Ascending aorta (tissue), 2 donors: ENCODE data around the gene SLC1A2. TPM values are rescaled to one million over a fixed set of nuclear protein-coding genes. Genes with fewer than 3 reads are reported as not detected.

Source experiments
- DNase-seq, 2 donors: peaks; one replicate each; pipeline ENCODE4 v3.0.0-alpha.2; 2019; ENCODE audit warnings: low spot score in 2 of 2
- H3K27ac ChIP-seq, 2 donors: fragments of 200-600 bp; sonication (generic); one replicate each; pipeline ENCODE4 v1.5.1; 2016 to 2017; ENCODE audit warnings: mild to moderate bottlenecking in 1 of 2
- H3K27me3 ChIP-seq: fragments of 200-600 bp; sonication (generic); one replicate; pipeline ENCODE4 v1.5.1; 2017
- H3K36me3 ChIP-seq, 2 donors: fragments of 200-600 bp; sonication (generic); one replicate each; pipeline ENCODE4 v1.5.1; 2016
- H3K4me1 ChIP-seq, 2 donors: fragments of 200-600 bp; sonication (generic); one replicate each; pipeline ENCODE4 v1.5.1; 2016 to 2017; ENCODE audit warnings: mild to moderate bottlenecking in 1 of 2
- H3K4me3 ChIP-seq, 2 donors: fragments of 200-600 bp; sonication (generic); one replicate each; pipeline ENCODE4 v1.5.1; 2016 to 2017; ENCODE audit warnings: mild to moderate bottlenecking in 1 of 2
- H3K9me3 ChIP-seq, 2 donors: fragments of 200-600 bp; sonication (generic); one replicate each; pipeline ENCODE4 v1.5.1; 2016
- intact Hi-C: fragments of 100-400 bp; cut with DNase I; formaldehyde crosslinking; loops from one replicate; pipeline ENCODE4 v1.15.1; 2023
- total RNA-seq: library from RNA; depleted of rRNA; stranded (reverse); fragments of >200 nt; gene quantifications from one replicate; pipeline ENCODE4 v1.1.0, GENCODE V29; 2016
- TF ChIP-seq, protein P1 (sequence below), 3 experiments: fragments of 200-600 bp in 2 of 3; fragments of 450-650 bp in 1 of 3; sonication (generic) in 2 of 3; IDR thresholded peaks; one replicate each; pipeline ENCODE4 v1.5.1; 2016 to 2019; ENCODE audit warnings: antibody characterized with exemption in 3 of 3, mild to moderate bottlenecking in 1 of 3, moderate library complexity in 1 of 3

The SLC1A2 gene
- total RNA-seq, 1 donor from 2014 or later, result 0.32 TPM

DNA sequence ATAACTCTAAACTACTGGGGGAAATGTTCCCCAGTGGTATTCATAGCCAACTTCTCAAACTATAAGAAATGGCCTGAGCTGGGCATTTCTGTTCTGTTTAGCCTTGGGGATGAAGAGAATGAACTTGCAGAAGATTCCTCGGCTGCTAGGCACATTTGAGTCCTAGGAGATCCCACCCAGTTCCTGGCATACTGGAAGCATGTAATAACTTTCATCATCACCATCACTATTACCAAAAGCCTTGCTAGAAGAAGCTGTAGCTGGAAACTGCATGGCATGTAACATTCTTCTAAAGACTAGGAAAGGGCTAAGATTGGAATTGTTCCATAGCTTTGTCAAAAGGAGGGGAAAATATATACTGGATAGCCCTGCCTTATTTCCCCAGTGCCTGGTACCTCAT is 40.1 kb upstream of the SLC1A2 start:
- Histone ChIP-seq H3K9me3 (no peaks in the 10 kb centered on the region), H3K36me3 (no peaks in the 10 kb centered on the region), H3K4me1 (no peaks in the 10 kb centered on the region), H3K4me3 (no peak overlapping the region), H3K27me3 (no peaks in the 10 kb centered on the region), H3K27ac (no peak overlapping the region)
- no peak for DNase-seq
- TF ChIP-seq, protein P1, sequence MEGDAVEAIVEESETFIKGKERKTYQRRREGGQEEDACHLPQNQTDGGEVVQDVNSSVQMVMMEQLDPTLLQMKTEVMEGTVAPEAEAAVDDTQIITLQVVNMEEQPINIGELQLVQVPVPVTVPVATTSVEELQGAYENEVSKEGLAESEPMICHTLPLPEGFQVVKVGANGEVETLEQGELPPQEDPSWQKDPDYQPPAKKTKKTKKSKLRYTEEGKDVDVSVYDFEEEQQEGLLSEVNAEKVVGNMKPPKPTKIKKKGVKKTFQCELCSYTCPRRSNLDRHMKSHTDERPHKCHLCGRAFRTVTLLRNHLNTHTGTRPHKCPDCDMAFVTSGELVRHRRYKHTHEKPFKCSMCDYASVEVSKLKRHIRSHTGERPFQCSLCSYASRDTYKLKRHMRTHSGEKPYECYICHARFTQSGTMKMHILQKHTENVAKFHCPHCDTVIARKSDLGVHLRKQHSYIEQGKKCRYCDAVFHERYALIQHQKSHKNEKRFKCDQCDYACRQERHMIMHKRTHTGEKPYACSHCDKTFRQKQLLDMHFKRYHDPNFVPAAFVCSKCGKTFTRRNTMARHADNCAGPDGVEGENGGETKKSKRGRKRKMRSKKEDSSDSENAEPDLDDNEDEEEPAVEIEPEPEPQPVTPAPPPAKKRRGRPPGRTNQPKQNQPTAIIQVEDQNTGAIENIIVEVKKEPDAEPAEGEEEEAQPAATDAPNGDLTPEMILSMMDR (IDR thresholded peaks at IDR 0.05), result no peak
- intact Hi-C loops, result no loop called here

DNA sequence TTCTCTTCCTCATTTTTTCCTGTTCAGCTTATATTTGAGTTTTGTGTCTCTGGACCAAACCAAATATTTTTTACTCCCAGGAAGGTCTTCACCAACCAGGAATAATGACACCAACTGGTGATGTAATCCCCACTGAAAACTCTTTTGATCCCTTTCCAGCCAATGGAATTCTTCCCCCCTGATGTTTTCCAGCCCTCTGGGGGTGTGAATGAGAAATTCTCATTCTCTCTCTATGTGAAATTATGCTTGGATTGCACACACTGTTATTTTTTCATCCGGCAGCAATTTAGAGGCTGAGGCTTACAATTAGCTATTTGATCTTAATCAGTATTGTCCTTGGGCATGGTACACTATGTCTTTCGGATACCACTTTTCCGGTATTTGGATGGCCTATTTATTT is 39.5 kb upstream of the SLC1A2 start:
- intact Hi-C loops, result no loop called here
- TF ChIP-seq, protein P1 (IDR thresholded peaks at IDR 0.05), result no peak
- Histone ChIP-seq H3K4me1 (no peaks in the 10 kb centered on the region), H3K4me3 (no peak overlapping the region), H3K27ac (no peak overlapping the region), H3K36me3 (no peaks in the 10 kb centered on the region), H3K9me3 (no peaks in the 10 kb centered on the region), H3K27me3 (no peaks in the 10 kb centered on the region)
- DNase-seq, result no peak

GRCh38 chr11:35454362-35454761 is 35.0 kb upstream of the SLC1A2 start:
- Histone ChIP-seq H3K4me3 (no peak overlapping the region), H3K4me1 (no peaks in the 10 kb centered on the region), H3K36me3 (no peaks in the 10 kb centered on the region), H3K27ac (no peak overlapping the region), H3K9me3 (no peaks in the 10 kb centered on the region), H3K27me3 (no peaks in the 10 kb centered on the region)
- TF ChIP-seq, protein P1 (IDR thresholded peaks at IDR 0.05), result no peak
- intact Hi-C loops, result no loop called here
- no peak for DNase-seq

DNA sequence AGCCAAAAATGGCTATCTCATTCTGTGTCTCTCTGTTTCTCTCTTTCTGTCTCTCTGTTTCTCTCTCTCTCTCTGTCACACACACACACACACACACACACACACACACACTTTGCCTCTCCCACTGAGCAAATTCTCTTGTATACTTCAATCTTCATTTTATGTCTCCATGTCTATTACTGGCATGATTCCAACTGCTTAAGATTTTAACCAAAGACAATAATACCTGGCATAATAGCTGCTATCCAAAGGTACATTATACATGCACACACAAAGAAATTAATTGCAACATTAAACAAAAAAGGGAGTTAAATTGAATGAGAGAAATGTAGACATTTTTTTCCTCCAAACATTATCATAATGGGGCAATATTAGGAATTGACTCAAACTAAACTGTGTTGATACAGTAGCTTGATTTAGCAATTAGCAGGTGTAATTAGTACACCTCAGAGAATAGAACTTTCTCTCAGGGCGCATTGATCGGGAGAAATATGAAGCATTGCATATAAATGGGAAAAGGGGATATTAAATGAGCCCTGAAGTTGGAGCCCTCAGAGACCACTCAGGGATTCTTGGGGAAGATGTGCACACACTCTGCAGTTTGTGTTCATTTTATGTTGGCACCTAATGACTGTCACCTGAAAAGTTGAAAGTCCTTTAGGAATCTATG is 17.4 kb upstream of the SLC1A2 start:
- TF ChIP-seq, protein P1 (IDR thresholded peaks at IDR 0.05), result no peak

GRCh38 chr11:35433588-35433987 is 14.2 kb upstream of the SLC1A2 start:
- no peaks in the 10 kb centered on the region for H3K9me3 ChIP-seq
- H3K27me3 ChIP-seq, result no peaks in the 10 kb centered on the region
- no peak overlapping the region for H3K27ac ChIP-seq
- no peak overlapping the region for H3K4me3 ChIP-seq
- DNase-seq, result no peak
- H3K4me1 ChIP-seq, result no peaks in the 10 kb centered on the region
- no peaks in the 10 kb centered on the region for H3K36me3 ChIP-seq
- intact Hi-C loops, result no loop called here
- TF ChIP-seq, protein P1 (IDR thresholded peaks at IDR 0.05), result no peak

More for the DNA sequence above, 17.4 kb upstream of the SLC1A2 start:
- DNase-seq, result no peak
- no peak overlapping the region for H3K27ac ChIP-seq
- no peaks in the 10 kb centered on the region for H3K27me3 ChIP-seq
- H3K36me3 ChIP-seq, result no peaks in the 10 kb centered on the region
- no peak overlapping the region for H3K4me3 ChIP-seq
- H3K4me1 ChIP-seq, result no peaks in the 10 kb centered on the region
- intact Hi-C loops, result no loop called here
- no peaks in the 10 kb centered on the region for H3K9me3 ChIP-seq

DNA sequence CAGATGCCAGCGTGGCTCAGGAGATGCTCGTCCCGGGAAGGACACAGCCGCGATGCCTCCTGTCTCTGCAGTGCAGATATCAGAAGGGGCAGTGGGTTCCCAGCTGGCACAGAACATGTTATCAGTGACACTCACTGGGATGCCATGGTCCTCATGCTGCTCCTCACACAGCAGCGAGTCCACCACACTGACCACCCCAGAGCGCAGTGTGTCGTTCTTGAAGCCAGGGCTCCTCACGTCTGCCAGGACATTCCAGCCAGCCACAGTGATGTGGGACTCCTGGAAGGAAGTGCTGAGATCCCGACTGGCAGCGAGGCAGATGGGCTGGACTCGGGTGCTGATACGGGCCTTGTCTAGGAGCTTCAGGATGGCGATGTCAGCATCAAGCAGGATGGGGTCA is 13.1 kb upstream of the SLC1A2 start:
- Histone ChIP-seq H3K4me3 (no peak overlapping the region), H3K27ac (no peak overlapping the region), H3K27me3 (no peaks in the 10 kb centered on the region), H3K9me3 (no peaks in the 10 kb centered on the region), H3K36me3 (no peaks in the 10 kb centered on the region), H3K4me1 (peaks cover 0 to 3% of the 10 kb centered on the region in 2 donors)
- TF ChIP-seq, protein P1 (IDR thresholded peaks at IDR 0.05), result no peak
- intact Hi-C loops, result no loop called here
- no peak for DNase-seq
